Keratinocyte (primary cell): ENCODE data around the gene FRRS1L. TPM values are rescaled to one million over a fixed set of nuclear protein-coding genes. Genes with fewer than 3 reads are reported as not detected.

Experiments
- DNase-seq: peaks from one replicate; pipeline ENCODE4 v3.0.0-alpha.2; 2011; ENCODE audit warnings: low read depth, missing footprints, low spot score
- FAIRE-seq: peaks from 2 replicates; lab custom pipeline; 2011; peaks lifted over from hg19 to GRCh38; lab: Jason Lieb, UNC
- H2AFZ ChIP-seq: 2 replicates; pipeline ENCODE4 v1.6.0; 2012; ENCODE audit warnings: low read length, control low read depth, inconsistent platforms; ENCODE audit not compliant: control insufficient read depth
- H3K27ac ChIP-seq: 2 replicates; pipeline ENCODE4 v1.5.1; 2011; ENCODE audit warnings: low read length; ENCODE audit not compliant: control insufficient read depth, insufficient read depth
- H3K27me3 ChIP-seq: 3 replicates; pipeline ENCODE4 v1.6.0; 2011; ENCODE audit warnings: low read length; ENCODE audit not compliant: control insufficient read depth, insufficient read depth; ENCODE audit errors: extremely low read depth
- H3K36me3 ChIP-seq, 2 experiments: 2 replicates in 1 of 2; 3 replicates in 1 of 2; pipeline ENCODE4 v1.5.1; 2011; ENCODE audit warnings: low read length in 2 of 2, mild to moderate bottlenecking in 1 of 2; ENCODE audit not compliant: control insufficient read depth in 2 of 2, insufficient read depth in 2 of 2; ENCODE audit errors: extremely low read depth in 1 of 2
- H3K4me1 ChIP-seq: 3 replicates; pipeline ENCODE4 v1.5.1; 2011; ENCODE audit warnings: low read length; ENCODE audit not compliant: control insufficient read depth, insufficient read depth; ENCODE audit errors: extremely low read depth
- H3K4me2 ChIP-seq: 3 replicates; pipeline ENCODE4 v1.6.0; 2011; ENCODE audit warnings: low read depth, low read length; ENCODE audit not compliant: control insufficient read depth, insufficient read depth; ENCODE audit errors: extremely low read depth
- H3K4me3 ChIP-seq, 3 experiments: fragments of 200-600 bp in 1 of 3; sonication (generic) in 1 of 3; 2 replicates in 2 of 3; 3 replicates in 1 of 3; pipeline ENCODE4 v1.5.1; 2011 to 2016; ENCODE audit warnings: low read length in 3 of 3, mild to moderate bottlenecking in 3 of 3, control low read depth in 2 of 3, inconsistent platforms in 1 of 3, low read depth in 1 of 3, mixed read lengths in 1 of 3, mixed run types in 1 of 3, moderate library complexity in 1 of 3; ENCODE audit not compliant: control insufficient read depth in 2 of 3, insufficient read depth in 2 of 3; ENCODE audit errors: extremely low read depth in 1 of 3
- H3K79me2 ChIP-seq: 2 replicates; pipeline ENCODE4 v1.6.0; 2012; ENCODE audit warnings: low read length; ENCODE audit not compliant: control insufficient read depth, insufficient read depth
- H3K9ac ChIP-seq: 3 replicates; pipeline ENCODE4 v1.6.0; 2011; ENCODE audit warnings: low read length; ENCODE audit not compliant: control insufficient read depth, insufficient read depth; ENCODE audit errors: extremely low read depth
- H3K9me1 ChIP-seq: 3 replicates; pipeline ENCODE4 v1.6.0; 2011; ENCODE audit warnings: low read length; ENCODE audit not compliant: control insufficient read depth, insufficient read depth; ENCODE audit errors: extremely low read depth
- H3K9me3 ChIP-seq: 2 replicates; pipeline ENCODE4 v1.5.1; 2012; ENCODE audit warnings: low read depth, low read length; ENCODE audit not compliant: control insufficient read depth
- H4K20me1 ChIP-seq: 3 replicates; pipeline ENCODE4 v1.6.0; 2011; ENCODE audit warnings: low read length; ENCODE audit not compliant: control insufficient read depth, insufficient read depth; ENCODE audit errors: extremely low read depth
- CTCF ChIP-seq, 3 experiments: IDR thresholded peaks in 1 of 3; conservative IDR thresholded peaks in 1 of 3; optimal IDR thresholded peaks in 1 of 3; 2 replicates in 2 of 3; 3 replicates in 1 of 3; pipeline versions ENCODE3 to v1.5.1; 2011; ENCODE audit warnings: low read length in 3 of 3, mild to moderate bottlenecking in 3 of 3, moderate library complexity in 2 of 3, control low read depth in 1 of 3, inconsistent platforms in 1 of 3; ENCODE audit not compliant: insufficient read depth in 2 of 3; ENCODE audit errors: extremely low read depth in 1 of 3
- EZH2 ChIP-seq: IDR thresholded peaks from one replicate; pipeline ENCODE4 v1.6.1; 2012; ENCODE audit warnings: inconsistent platforms, mild to moderate bottlenecking, low read length, moderate library complexity
- dilution Hi-C: fragments of 300-500 bp; cut with MboI; formaldehyde crosslinking; loops from one replicate; pipeline ENCODE4 v1.7.0; 2020; ENCODE audit warnings: low sequenced_read_pairs; ENCODE audit not compliant: extremely low pct_ligation_motif_present
- polyA plus RNA-seq, 5 experiments: library from polyadenylated mRNA; depleted of rRNA in 3 of 5; stranded (reverse) in 3 of 5; stranded (forward) in 1 of 5; unstranded in 1 of 5; fragments of >200 nt; gene quantifications; 1 replicate in 1 of 5; 2 replicates in 3 of 5; 3 replicates in 1 of 5; pipeline versions ENCODE4 v1.2.1 to v1.2.3, GENCODE V29; 2011 to 2012; ENCODE audit warnings: missing spikeins in 2 of 5, low read depth in 1 of 5, low replicate concordance in 1 of 5

Gene FRRS1L
- polyA plus RNA-seq, 1 donor (not counting 4 experiments of a cell fraction or from before 2014, with no cell fraction given), result not detected

DNA sequence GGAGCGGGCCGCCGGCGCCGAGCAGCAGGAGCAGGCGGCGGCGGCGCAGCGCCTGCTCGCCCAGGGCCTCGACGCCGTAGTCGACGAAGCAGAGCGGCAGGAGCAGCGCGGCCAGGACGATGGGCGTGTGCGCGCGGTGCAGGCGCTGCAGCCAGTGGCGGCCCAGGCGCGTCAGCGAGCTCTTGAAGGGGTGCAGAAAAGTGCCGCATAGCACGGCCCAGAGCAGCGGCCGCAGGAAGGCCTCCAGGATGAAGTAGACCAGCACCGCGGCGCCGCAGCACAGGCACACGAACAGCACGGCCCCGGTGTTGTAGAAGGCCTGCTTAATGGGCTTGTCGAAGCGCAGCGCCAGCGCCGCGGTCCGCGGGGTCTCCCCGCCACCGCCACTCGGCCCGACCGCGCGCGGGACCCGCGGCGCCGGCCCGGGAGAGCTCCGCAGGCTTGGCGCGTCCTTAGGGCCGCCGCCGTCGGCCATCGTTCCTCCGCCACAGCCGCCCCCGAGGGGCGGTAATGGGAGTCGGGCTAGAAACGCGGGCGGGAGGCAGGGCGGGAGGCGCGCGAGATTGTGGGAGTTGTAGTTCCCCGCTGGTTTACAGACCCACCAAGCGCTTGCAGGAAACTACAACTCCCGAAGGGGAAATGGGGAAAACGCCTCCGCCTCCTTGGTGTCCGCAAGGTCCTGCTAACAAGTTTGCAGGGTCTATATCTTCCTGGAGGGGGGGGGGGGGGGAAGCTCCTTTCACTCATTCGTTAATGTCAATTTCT lies 47.4 kb downstream of the FRRS1L start, which contains the start of gene TMEM245:
TMEM245 (minus strand) TSS at position 509 of the 765 bp plus-strand sequence; CDS start at position 475, 34 bp downstream.
- Histone ChIP-seq H3K4me2 (peak within 1 kb of the TSS; percentile 99), H3K36me3 (peaks cover 0 to 5% of the 10 kb centered on the region in 2 experiments), H2AFZ (peak within 1 kb of the TSS; percentile 87), H3K27ac (peak within 1 kb of the TSS; percentile 94), H3K4me1 (peaks cover 36% of the 10 kb centered on the region), H3K9ac (peak within 1 kb of the TSS; percentile 92), H3K9me1 (no peaks in the 10 kb centered on the region), H3K27me3 (no peaks in the 10 kb centered on the region), H3K9me3 (no peaks in the 10 kb centered on the region), H4K20me1 (peaks cover 7% of the 10 kb centered on the region), H3K79me2 (peaks cover 50% of the 10 kb centered on the region), H3K4me3 (peak within 1 kb of the TSS; percentile 89 to 94 (median 89))
- FAIRE-seq (no peak), DNase-seq (peak; percentile 95)
- dilution Hi-C loops, result loop anchor here (5.0 to 10.0 kb wide), 2 partner anchors 37 to 65 kb away; no protein-coding TSS in a partner anchor
- TF ChIP-seq CTCF (optimal IDR thresholded peaks at IDR 0.05 in 1 of 3, IDR thresholded peaks at IDR 0.05 in 1 of 3, conservative IDR thresholded peaks at IDR 0.05 in 1 of 3; ENCODE audit: extremely low read depth in 1 of 3, insufficient read depth in 2 of 3, low read length in 3 of 3) (no peak), EZH2 (no peak)

GRCh38 chr9:109118808-109119438 lies 48.1 kb downstream of the FRRS1L start:
- H2AFZ ChIP-seq, result peak overlapping the region; percentile 40
- no peak for DNase-seq

More at GRCh38 chr9:109118808-109119438, 48.1 kb downstream of the FRRS1L start:
- H3K9me1 ChIP-seq, result no peaks in the 10 kb centered on the region
- TF ChIP-seq EZH2 (no peak), CTCF (optimal IDR thresholded peaks at IDR 0.05 in 1 of 3, IDR thresholded peaks at IDR 0.05 in 1 of 3, conservative IDR thresholded peaks at IDR 0.05 in 1 of 3; ENCODE audit: extremely low read depth in 1 of 3, insufficient read depth in 2 of 3, low read length in 3 of 3) (no peak)
- peak overlapping the region; percentile 92 for H3K9ac ChIP-seq
- FAIRE-seq, result no peak
- H4K20me1 ChIP-seq, result peaks cover 7% of the 10 kb centered on the region
- peaks cover 57% of the 10 kb centered on the region for H3K79me2 ChIP-seq
- peak overlapping the region; percentile 89 to 94 (median 89) for H3K4me3 ChIP-seq
- no peaks in the 10 kb centered on the region for H3K27me3 ChIP-seq
- H3K27ac ChIP-seq, result peak overlapping the region; percentile 94
- dilution Hi-C loops, result loop anchor here (5.0 kb wide), 1 partner anchor 37 kb away; no protein-coding TSS in a partner anchor
- H3K9me3 ChIP-seq, result no peaks in the 10 kb centered on the region
- H3K36me3 ChIP-seq, result peaks cover 0 to 5% of the 10 kb centered on the region in 2 experiments
- H3K4me1 ChIP-seq, result peaks cover 42% of the 10 kb centered on the region
- peak overlapping the region; percentile 98 for H3K4me2 ChIP-seq
